ENCODE measurements around the gene EME1.
A peak's percentile ranks its signal among the peaks of the same experiment; 100 is the strongest.

EME1 gene

DNA sequence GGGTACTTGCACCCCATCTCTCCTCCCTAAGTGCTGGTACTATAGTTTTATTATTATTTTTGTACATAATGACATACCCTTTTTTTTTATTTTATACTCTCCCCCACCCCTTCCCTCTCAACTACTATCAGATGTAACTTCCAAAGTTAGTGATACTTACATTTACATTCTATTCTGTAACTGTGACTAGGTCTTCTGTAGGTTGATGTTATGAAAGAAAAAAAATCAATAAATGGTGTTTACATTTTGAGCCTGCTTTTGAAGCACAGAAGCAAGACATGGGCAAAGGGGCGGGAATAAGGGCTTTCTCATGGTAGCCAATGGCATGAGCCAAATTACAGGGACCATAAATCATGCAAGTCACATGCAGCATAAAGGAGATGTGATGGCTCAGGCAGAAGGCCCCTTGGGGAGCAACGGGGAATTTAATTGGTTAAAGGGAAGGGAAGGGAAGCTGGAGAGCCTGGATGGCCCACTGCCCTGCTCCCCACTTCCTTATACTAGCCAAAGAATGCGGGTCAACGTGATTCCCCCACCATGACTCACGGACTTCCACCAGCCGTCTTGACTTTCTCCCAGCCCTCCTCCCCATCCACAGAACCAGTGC is 50.6 kb downstream of the EME1 start:
- H3K4me3 ChIP-seq (ENCODE audit: low read depth, low read length): no peak overlapping the region
- DNase-seq (ENCODE audit: low read depth): no peak
- TF ChIP-seq, protein P1, sequence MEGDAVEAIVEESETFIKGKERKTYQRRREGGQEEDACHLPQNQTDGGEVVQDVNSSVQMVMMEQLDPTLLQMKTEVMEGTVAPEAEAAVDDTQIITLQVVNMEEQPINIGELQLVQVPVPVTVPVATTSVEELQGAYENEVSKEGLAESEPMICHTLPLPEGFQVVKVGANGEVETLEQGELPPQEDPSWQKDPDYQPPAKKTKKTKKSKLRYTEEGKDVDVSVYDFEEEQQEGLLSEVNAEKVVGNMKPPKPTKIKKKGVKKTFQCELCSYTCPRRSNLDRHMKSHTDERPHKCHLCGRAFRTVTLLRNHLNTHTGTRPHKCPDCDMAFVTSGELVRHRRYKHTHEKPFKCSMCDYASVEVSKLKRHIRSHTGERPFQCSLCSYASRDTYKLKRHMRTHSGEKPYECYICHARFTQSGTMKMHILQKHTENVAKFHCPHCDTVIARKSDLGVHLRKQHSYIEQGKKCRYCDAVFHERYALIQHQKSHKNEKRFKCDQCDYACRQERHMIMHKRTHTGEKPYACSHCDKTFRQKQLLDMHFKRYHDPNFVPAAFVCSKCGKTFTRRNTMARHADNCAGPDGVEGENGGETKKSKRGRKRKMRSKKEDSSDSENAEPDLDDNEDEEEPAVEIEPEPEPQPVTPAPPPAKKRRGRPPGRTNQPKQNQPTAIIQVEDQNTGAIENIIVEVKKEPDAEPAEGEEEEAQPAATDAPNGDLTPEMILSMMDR (IDR thresholded peaks at IDR 0.05; ENCODE audit: control insufficient read depth, extremely low read depth, insufficient read depth): no peak

DNA sequence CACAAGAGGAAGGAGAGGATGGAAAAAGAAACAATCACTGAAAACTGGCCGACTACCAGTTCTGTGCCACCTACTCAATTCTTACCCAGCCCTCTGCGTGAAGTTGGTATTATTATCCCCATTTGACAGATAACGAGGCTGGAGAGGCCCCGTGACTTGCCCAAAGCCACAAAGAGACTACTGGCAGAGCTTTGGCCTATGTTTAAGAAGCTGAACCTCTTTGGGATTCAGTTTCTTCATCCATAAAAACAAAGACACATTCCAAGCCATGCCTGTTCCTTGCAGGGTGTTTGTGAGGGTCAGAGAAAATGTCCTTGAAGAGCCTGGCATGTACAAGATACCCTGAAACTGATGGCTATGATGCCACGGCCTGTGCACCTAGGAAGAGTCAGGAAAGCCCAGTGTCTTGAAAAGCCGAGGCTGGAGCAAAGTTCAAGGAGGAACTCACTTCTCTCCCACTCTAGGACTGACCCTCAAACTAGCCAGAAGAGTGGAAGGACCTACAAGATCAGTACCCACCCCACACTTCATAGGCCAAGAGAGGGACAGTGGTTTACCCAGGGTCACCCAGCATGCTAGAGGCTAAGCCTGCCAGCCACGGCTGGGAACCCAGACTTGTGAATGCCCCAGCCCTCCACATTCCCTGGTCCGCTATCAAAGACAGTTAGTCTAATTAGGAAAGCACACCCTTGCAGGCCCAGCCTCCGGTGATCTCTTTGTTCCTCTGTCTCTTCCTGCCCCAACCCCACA is 51.4 kb downstream of the EME1 start:
- no peak for DNase-seq (ENCODE audit: low read depth)
- TF ChIP-seq, protein P1 (IDR thresholded peaks at IDR 0.05; ENCODE audit: control insufficient read depth, extremely low read depth, insufficient read depth): no peak
- no peak overlapping the region for H3K4me3 ChIP-seq (ENCODE audit: low read depth, low read length)

DNA sequence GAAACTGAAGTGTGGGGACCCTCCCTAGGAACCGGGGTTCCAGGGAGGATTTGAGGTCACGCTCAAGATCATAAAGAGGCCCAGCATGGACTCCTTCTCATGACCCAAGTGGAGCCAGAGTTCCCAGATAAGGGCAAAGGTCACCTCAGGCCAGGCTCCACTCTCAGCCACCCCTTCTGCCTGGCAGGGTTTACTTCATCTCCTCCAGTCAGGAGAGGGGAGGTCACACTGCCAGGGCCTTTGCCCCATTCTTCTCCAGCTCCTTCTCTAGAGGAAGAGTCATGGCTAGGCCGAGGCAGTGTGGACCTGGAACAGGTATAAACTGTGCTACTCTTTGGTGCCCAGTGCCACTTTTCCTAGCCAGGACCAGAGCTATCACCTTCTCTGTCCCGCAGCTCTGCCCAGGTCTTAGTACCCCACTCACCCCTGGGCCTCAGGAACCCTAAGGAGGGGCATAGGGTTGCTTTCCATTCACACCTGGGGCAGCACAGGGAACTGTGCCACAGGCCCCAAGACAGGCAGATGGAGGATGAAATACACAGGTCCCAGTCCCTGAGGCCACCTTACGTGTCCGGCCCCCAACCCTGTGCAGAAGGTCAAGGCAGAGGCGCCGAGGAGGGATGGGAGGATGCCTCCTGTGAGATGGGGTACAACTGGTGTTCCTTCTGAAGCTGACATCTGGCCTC is 52.1 kb downstream of the EME1 start:
- H3K4me3 ChIP-seq (ENCODE audit: low read depth, low read length): peak overlapping the region; percentile 57
- TF ChIP-seq, protein P1 (IDR thresholded peaks at IDR 0.05; ENCODE audit: control insufficient read depth, extremely low read depth, insufficient read depth): no peak
- no peak for DNase-seq (ENCODE audit: low read depth)

DNA sequence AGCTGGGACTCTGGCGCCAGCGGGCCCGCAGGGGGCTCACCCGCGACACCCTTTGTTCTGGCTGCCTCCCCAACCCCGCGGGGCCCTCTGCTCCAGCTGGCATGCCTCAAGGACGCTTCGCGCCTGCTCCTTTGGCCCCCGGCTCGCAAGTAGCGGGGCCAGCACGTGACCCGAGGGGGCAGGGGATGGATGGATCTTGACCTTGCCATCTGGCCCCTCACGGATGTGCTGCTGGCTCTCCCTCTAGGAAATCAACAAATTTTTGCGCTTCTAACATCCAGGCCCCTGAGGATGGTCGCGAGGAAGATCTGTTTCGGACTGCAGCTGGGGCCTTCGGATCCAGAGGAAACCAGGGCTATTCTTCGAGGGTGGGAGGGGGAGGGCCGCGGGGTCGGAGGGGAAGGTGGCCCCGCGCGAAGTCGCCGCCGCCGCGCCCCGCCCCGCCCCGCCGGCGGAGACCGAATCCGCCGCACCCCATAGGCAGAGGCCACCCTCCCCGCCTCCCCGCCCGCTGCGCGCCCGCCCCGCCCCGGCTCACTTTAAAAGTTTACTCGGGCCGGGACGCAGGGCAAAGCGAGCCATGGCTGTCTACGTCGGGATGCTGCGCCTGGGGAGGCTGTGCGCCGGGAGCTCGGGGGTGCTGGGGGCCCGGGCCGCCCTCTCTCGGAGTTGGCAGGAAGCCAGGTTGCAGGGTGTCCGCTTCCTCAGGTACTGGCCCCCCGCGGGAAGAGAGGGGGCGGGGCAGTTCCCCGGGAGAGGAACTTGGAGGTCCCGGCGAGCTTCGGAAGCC is 52.8 kb downstream of the EME1 start, which contains the start of gene ACSF2:
Gene ACSF2, plus strand, starts transcription at position 537 of the 790 bp plus-strand sequence. Its CDS starts 44 bp downstream, at position 581.
- DNase-seq (ENCODE audit: low read depth): no peak

DNA sequence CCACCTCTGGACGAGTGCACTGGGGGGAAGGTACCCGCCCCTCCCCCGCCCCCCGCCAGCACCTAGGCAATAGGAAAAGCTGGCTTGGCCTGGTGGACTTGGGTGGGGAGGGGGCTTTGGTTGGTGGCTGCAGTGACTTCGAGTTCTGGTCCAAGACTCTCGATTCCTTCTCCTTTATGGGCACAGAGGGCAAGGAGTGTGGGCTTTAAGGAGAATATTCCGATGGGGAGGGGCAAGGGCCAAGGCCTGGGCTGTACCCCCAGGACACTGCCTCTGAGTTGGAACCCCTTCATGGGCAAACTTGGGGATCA is 53.4 kb downstream of the EME1 start:
- H3K4me3 ChIP-seq (ENCODE audit: low read depth, low read length): peak overlapping the region; percentile 57
- TF ChIP-seq, protein P1 (IDR thresholded peaks at IDR 0.05; ENCODE audit: control insufficient read depth, extremely low read depth, insufficient read depth): no peak
- no peak for DNase-seq (ENCODE audit: low read depth)

More for the DNA sequence above, 52.8 kb downstream of the EME1 start, which contains the start of gene ACSF2:
- TF ChIP-seq, protein P1 (IDR thresholded peaks at IDR 0.05; ENCODE audit: control insufficient read depth, extremely low read depth, insufficient read depth): no peak
- H3K4me3 ChIP-seq (ENCODE audit: low read depth, low read length): peak within 1 kb of the TSS; percentile 57

All from LNCaP clone FGC (cell line).